H1 (cell line): ENCODE results near the gene SMC6. TPM values are rescaled to one million over a fixed set of nuclear protein-coding genes. Genes with fewer than 3 reads are reported as not detected.

Experiments
- CTCF ChIA-PET: fragments of 300-600 bp; sonication (Branson Sonifier 250); formaldehyde crosslinking; loops from one replicate; lab custom pipeline; 2021; ENCODE audit not compliant: partially characterized antibody; lab: Charles Lee
- POLR2A ChIA-PET: fragments of 300-600 bp; sonication (Branson Sonifier 250); formaldehyde crosslinking; loops from one replicate; lab custom pipeline; 2021; ENCODE audit warnings: inconsistent platforms; ENCODE audit not compliant: partially characterized antibody; lab: Charles Lee
- DNase-seq, 2 experiments: peaks; one replicate each; pipeline versions ENCODE4 v3.0.0 to v3.0.0-alpha.2; 2010 to 2022; ENCODE audit warnings: low spot score in 2 of 2, low read depth in 1 of 2, mixed read lengths in 1 of 2
- FAIRE-seq: peaks from 2 replicates; lab custom pipeline; 2011; peaks lifted over from hg19 to GRCh38; lab: Jason Lieb, UNC
- H2AFZ ChIP-seq: 2 replicates; pipeline ENCODE4 v1.8.1; 2012; ENCODE audit warnings: low read length, inconsistent platforms
- H2AK5ac ChIP-seq: 2 replicates; pipeline ENCODE4 v1.6.1; 2013; ENCODE audit warnings: low read depth, low read length
- H2BK120ac ChIP-seq: replicated peaks from 2 replicates; pipeline ENCODE3; 2013; ENCODE audit warnings: low read depth, low read length, inconsistent platforms
- H2BK12ac ChIP-seq: 2 replicates; pipeline ENCODE4 v1.6.1; 2013; ENCODE audit warnings: low read depth, low read length
- H2BK15ac ChIP-seq: 2 replicates; pipeline ENCODE4 v1.6.1; 2013; ENCODE audit warnings: low read length
- H2BK20ac ChIP-seq: 2 replicates; pipeline ENCODE4 v1.6.1; 2013; ENCODE audit warnings: low read length
- H2BK5ac ChIP-seq: 2 replicates; pipeline ENCODE4 v1.6.1; 2013; ENCODE audit warnings: low read depth, low read length
- H3K14ac ChIP-seq: 2 replicates; pipeline ENCODE4 v1.6.1; 2013; ENCODE audit warnings: inconsistent platforms; ENCODE audit not compliant: insufficient read length
- H3K18ac ChIP-seq: 2 replicates; pipeline ENCODE4 v1.6.1; 2013; ENCODE audit warnings: low read length; ENCODE audit errors: extremely low read depth
- H3K23ac ChIP-seq: 2 replicates; pipeline ENCODE4 v1.6.1; 2013; ENCODE audit warnings: inconsistent platforms; ENCODE audit not compliant: insufficient read length
- H3K23me2 ChIP-seq: 2 replicates; pipeline ENCODE4 v1.6.1; 2013; ENCODE audit warnings: low read depth, low read length
- H3K27ac ChIP-seq: 2 replicates; pipeline ENCODE4 v1.6.1; 2011; ENCODE audit warnings: low read depth, low read length, inconsistent platforms
- H3K27me3 ChIP-seq, 4 experiments: replicated peaks in 1 of 4; 1 replicate in 1 of 4; 2 replicates in 3 of 4; pipeline versions ENCODE4 v1.6.1 to v1.8.1; 2011 to 2013; ENCODE audit warnings: low read length in 3 of 4, mild to moderate bottlenecking in 3 of 4, inconsistent platforms in 2 of 4, mixed read lengths in 2 of 4, moderate library complexity in 1 of 4; ENCODE audit not compliant: control insufficient read depth in 3 of 4, insufficient read depth in 3 of 4; ENCODE audit errors: extremely low read depth in 1 of 4
- H3K36me3 ChIP-seq, 4 experiments: 2 replicates each; pipeline versions ENCODE4 v1.6.1 to v1.8.1; 2011 to 2013; ENCODE audit warnings: mild to moderate bottlenecking in 4 of 4, low read length in 3 of 4, moderate library complexity in 2 of 4, control low read depth in 1 of 4, inconsistent platforms in 1 of 4; ENCODE audit not compliant: insufficient read depth in 4 of 4, control insufficient read depth in 2 of 4
- H3K4ac ChIP-seq: replicated peaks from 2 replicates; pipeline ENCODE3; 2013; ENCODE audit warnings: low read length, low read depth, mixed read lengths, inconsistent platforms; ENCODE audit not compliant: insufficient read length
- H3K4me1 ChIP-seq, 4 experiments: replicated peaks in 1 of 4; 1 replicate in 1 of 4; 2 replicates in 3 of 4; pipeline versions ENCODE4 v1.6.1 to v1.8.1; 2011 to 2013; ENCODE audit warnings: low read length in 3 of 4, inconsistent platforms in 2 of 4, mixed read lengths in 1 of 4; ENCODE audit not compliant: insufficient read depth in 4 of 4, control insufficient read depth in 3 of 4
- H3K4me2 ChIP-seq, 2 experiments: 2 replicates each; pipeline versions ENCODE4 v1.6.1 to v1.8.1; 2011 to 2013; ENCODE audit warnings: low read depth in 2 of 2, low read length in 2 of 2, control low read depth in 1 of 2, inconsistent platforms in 1 of 2, mild to moderate bottlenecking in 1 of 2; ENCODE audit not compliant: insufficient read depth in 1 of 2
- H3K4me3 ChIP-seq, 4 experiments: fragments of 200-600, 300-600 bp in 1 of 4; sonication (generic), shearing (Covaris generic), sonication (Bioruptor Twin) in 1 of 4; 2 replicates each; pipeline versions ENCODE4 v1.5.1 to v1.8.1; 2011 to 2016; ENCODE audit warnings: low read length in 4 of 4, low read depth in 3 of 4, control low read depth in 2 of 4, inconsistent platforms in 2 of 4, mild to moderate bottlenecking in 2 of 4, mixed read lengths in 1 of 4, moderate library complexity in 1 of 4; ENCODE audit not compliant: insufficient read depth in 2 of 4; ENCODE audit errors: extremely low read depth in 1 of 4
- H3K56ac ChIP-seq: replicated peaks from 2 replicates; pipeline ENCODE3; 2013; ENCODE audit warnings: low read depth, mild to moderate bottlenecking, mixed read lengths, low read length, inconsistent platforms; ENCODE audit not compliant: insufficient read length
- H3K79me1 ChIP-seq: 2 replicates; pipeline ENCODE4 v1.6.1; 2013; ENCODE audit warnings: low read depth, low read length, control low read depth
- H3K79me2 ChIP-seq, 2 experiments: 2 replicates each; pipeline versions ENCODE4 v1.6.1 to v1.8.1; 2012 to 2013; ENCODE audit warnings: low read length in 2 of 2, mild to moderate bottlenecking in 2 of 2, inconsistent platforms in 1 of 2; ENCODE audit not compliant: insufficient read depth in 2 of 2, control insufficient read depth in 1 of 2
- H3K9ac ChIP-seq, 4 experiments: replicated peaks in 1 of 4; 1 replicate in 1 of 4; 2 replicates in 3 of 4; pipeline versions ENCODE4 v1.6.1 to v1.8.1; 2011 to 2013; ENCODE audit warnings: low read depth in 3 of 4, low read length in 3 of 4, control low read depth in 2 of 4, mild to moderate bottlenecking in 2 of 4, moderate library complexity in 2 of 4, inconsistent platforms in 1 of 4; ENCODE audit errors: extremely low read depth in 1 of 4
- H3K9me3 ChIP-seq, 2 experiments: 2 replicates each; pipeline versions ENCODE4 v1.6.1 to v1.8.1; 2012 to 2013; ENCODE audit warnings: mild to moderate bottlenecking in 2 of 2, moderate library complexity in 2 of 2, control low read depth in 1 of 2, inconsistent platforms in 1 of 2, low read depth in 1 of 2, low read length in 1 of 2, mixed read lengths in 1 of 2; ENCODE audit not compliant: insufficient read depth in 2 of 2
- H4K20me1 ChIP-seq, 2 experiments: replicated peaks in 1 of 2; 2 replicates each; pipeline versions ENCODE3 to v1.8.1; 2011 to 2013; ENCODE audit warnings: inconsistent platforms in 2 of 2, low read length in 2 of 2, mild to moderate bottlenecking in 1 of 2; ENCODE audit not compliant: insufficient read depth in 2 of 2, control insufficient read depth in 1 of 2
- H4K5ac ChIP-seq: 2 replicates; pipeline ENCODE4 v1.6.1; 2013; ENCODE audit warnings: low read length, low read depth, mixed read lengths, inconsistent platforms; ENCODE audit not compliant: insufficient read length
- H4K8ac ChIP-seq: 2 replicates; pipeline ENCODE4 v1.8.0; 2013; ENCODE audit warnings: mild to moderate bottlenecking, moderate library complexity, low read length, inconsistent platforms; ENCODE audit not compliant: insufficient read depth; ENCODE audit errors: extremely low read depth
- H4K91ac ChIP-seq: replicated peaks from 2 replicates; pipeline ENCODE3; 2013; ENCODE audit warnings: low read length, mixed read lengths, inconsistent platforms; ENCODE audit not compliant: insufficient read length
- CREB1 ChIP-seq: IDR thresholded peaks from 2 replicates; pipeline ENCODE4 v1.6.1; 2012; ENCODE audit warnings: inconsistent platforms
- TEAD4 ChIP-seq: IDR thresholded peaks from 2 replicates; pipeline ENCODE4 v1.6.1; 2012; ENCODE audit warnings: low read depth, low read length, inconsistent platforms, mixed read lengths
- WGBS, 2 experiments: shearing (Covaris generic) in 1 of 2; methylation state at CpG; one replicate each; pipeline versions ENCODE4 v1.1.6 to v1.1.7; 2013 to 2015; ENCODE audit warnings: low lambda C conversion rate in 2 of 2, mixed read lengths in 2 of 2, inconsistent platforms in 1 of 2, low coverage in 1 of 2, missing lambda C conversion rate in 1 of 2; ENCODE audit not compliant: insufficient replicate concordance in 2 of 2, insufficient coverage in 1 of 2, insufficient read length in 1 of 2; ENCODE audit errors: extremely low coverage in 1 of 2, missing lambda C conversion rate in 1 of 2; 5-methylcytosine and 5-hydroxymethylcytosine counted together
- polyA plus RNA-seq, 7 experiments: library from polyadenylated mRNA; depleted of rRNA in 3 of 7; stranded (reverse) in 5 of 7; unstranded in 2 of 7; fragments of >200 nt in 5 of 7; fragments of 200-250 nt in 2 of 7; gene quantifications; 1 replicate in 5 of 7; 2 replicates in 1 of 7; 4 replicates in 1 of 7; pipeline versions ENCODE4 v1.2.1 to v1.2.3, GENCODE V29; 2011 to 2013; ENCODE audit warnings: missing spikeins in 2 of 7, mixed read lengths in 2 of 7
- total RNA-seq: library from RNA; stranded (reverse); fragmentation: NEBNext Ultra II Directional; extraction: Animal tissue kit (Norgen Biotek cat#: 25700); gene quantifications from 2 replicates; pipeline ENCODE4 v1.2.1, GENCODE V29; 2021

The SMC6 gene
- total and polyA plus RNA-seq, 2 of the 8 experiments (the other 6 are each of a cell fraction or from before 2014, with no cell fraction given): 9.7 to 49.5 TPM

DNA sequence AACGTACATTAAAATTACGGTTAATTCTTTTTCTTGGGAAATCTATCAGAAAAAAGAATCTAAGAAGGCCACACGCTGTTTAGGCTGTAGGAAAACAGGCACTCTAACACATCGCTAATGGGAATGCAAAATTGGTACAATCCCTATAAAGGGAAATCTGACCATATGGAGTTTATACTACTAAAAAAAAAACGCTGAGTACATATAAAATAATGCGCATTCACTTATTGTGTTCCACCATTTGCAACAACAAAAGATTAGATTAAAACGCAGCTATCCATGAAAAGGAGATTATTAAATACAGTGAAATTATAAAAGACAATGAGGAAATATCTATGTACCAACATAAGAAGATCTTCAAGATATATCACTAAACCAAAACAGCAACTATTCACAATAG lies 62.8 kb downstream of the SMC6 start:
- no peak overlapping the region for H3K9ac ChIP-seq
- peaks cover 3 to 63% (median 34%) of the 10 kb centered on the region in 4 experiments for H3K36me3 ChIP-seq
- H3K9me3 ChIP-seq: no peaks in the 10 kb centered on the region
- H2BK5ac ChIP-seq: no peak overlapping the region
- H4K5ac ChIP-seq: no peak overlapping the region
- H2BK12ac ChIP-seq: no peak overlapping the region
- no peaks in the 10 kb centered on the region for H3K27me3 ChIP-seq
- ChIA-PET CTCF (no interaction called here), POLR2A (no interaction called here)
- no peak overlapping the region for H3K4me3 ChIP-seq
- WGBS, 2 experiments: 92% methylated on average over 7 of the region's 7 CpGs; no CpG with 5 or more reads in 1 of the 2 experiments
- H3K4ac ChIP-seq: no peak overlapping the region
- no peak overlapping the region for H4K8ac ChIP-seq
- no peak overlapping the region for H3K18ac ChIP-seq
- no peaks in the 10 kb centered on the region for H3K4me1 ChIP-seq
- H4K20me1 ChIP-seq: no peaks in the 10 kb centered on the region
- no peak overlapping the region for H2AFZ ChIP-seq
- no peak overlapping the region for H3K14ac ChIP-seq
- no peak overlapping the region for H2BK20ac ChIP-seq
- H2BK15ac ChIP-seq: no peak overlapping the region
- H3K56ac ChIP-seq: no peak overlapping the region
- H3K79me2 ChIP-seq: no peaks in the 10 kb centered on the region
- H3K4me2 ChIP-seq: no peak overlapping the region
- H3K23ac ChIP-seq: no peak overlapping the region
- H2AK5ac ChIP-seq: no peak overlapping the region
- H3K27ac ChIP-seq: no peak overlapping the region
- no peaks in the 10 kb centered on the region for H3K23me2 ChIP-seq
- FAIRE-seq: no peak
- no peaks in the 10 kb centered on the region for H3K79me1 ChIP-seq
- no peak overlapping the region for H4K91ac ChIP-seq
- no peak for DNase-seq
- no peak overlapping the region for H2BK120ac ChIP-seq
- TF ChIP-seq CREB1 (no peak), TEAD4 (no peak)
